Measurements from ENCODE around the gene LTB4R. TPM values are rescaled to one million over a fixed set of nuclear protein-coding genes. Genes with fewer than 3 reads are reported as not detected.

LTB4R gene
- total and polyA plus RNA-seq, 9 of the 15 experiments (the other 6 are each of a cell fraction or from before 2014, with no cell fraction given) = 0.38 to 10.5 (median 2.8) TPM

DNA sequence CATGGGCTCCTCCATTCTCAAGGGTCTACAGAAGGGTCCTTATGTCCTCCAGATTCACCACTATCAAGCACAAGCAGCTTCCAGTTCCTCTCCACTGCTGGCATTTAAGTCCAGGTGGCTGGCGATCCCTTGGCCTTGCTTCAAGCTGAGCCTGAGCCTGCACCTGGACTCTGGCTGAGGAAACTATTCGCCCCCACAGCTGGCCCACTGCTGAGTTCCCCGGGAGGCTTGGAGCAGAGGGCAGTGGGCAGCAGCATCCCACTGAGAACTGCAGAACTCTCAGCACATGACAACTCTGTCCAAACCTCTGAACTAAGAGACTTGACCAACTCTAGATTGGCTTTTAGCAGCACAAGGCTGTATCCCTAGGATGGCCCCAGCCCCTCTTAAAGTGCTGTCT, 28.6 kb upstream of the LTB4R start:
- POLR2A ChIA-PET = interaction anchor here (1.7 kb wide), 1 partner anchor 10 kb away, joined by 5 read pairs; no protein-coding TSS in a partner anchor
- WGBS (ENCODE audit: insufficient coverage, low coverage, missing lambda C conversion rate) = 31% methylated on average over 2 of the region's 3 CpGs

More for the DNA sequence above, 28.6 kb upstream of the LTB4R start:
- H3K27ac ChIP-seq (ENCODE audit: extremely low read depth, low read depth, low read length) = no peak overlapping the region
- CTCF ChIA-PET (ENCODE audit: low intra/inter-chr PET ratio) = no interaction called here
- H3K79me2 ChIP-seq (ENCODE audit: control insufficient read depth, insufficient read depth, low read length) = no peaks in the 10 kb centered on the region
- H3K36me3 ChIP-seq (ENCODE audit: control insufficient read depth, insufficient read depth, low read length) = no peaks in the 10 kb centered on the region
- no peaks in the 10 kb centered on the region for H4K20me1 ChIP-seq (replicated peaks; ENCODE audit: control insufficient read depth, insufficient read depth, low read length)
- H3K9me1 ChIP-seq (ENCODE audit: control insufficient read depth, insufficient read depth, low read length) = no peaks in the 10 kb centered on the region
- intact Hi-C loops (cut with micrococcal nuclease) = no loop called here
- ATAC-seq (no peak), DNase-seq (ENCODE audit: extremely low read depth in 1 of 4, low spot score in 3 of 4) (no peak), FAIRE-seq (no peak)
- H3K4me2 ChIP-seq (ENCODE audit: insufficient read depth, low read length) = no peak overlapping the region
- H3K4me1 ChIP-seq (replicated peaks in 1 of 2; ENCODE audit: control insufficient read depth in 2 of 2, insufficient read depth in 2 of 2, low read length in 2 of 2) = peaks cover 0 to 3% of the 10 kb centered on the region in 2 experiments; a peak in 2 of 5 replicates
- H3K9ac ChIP-seq (ENCODE audit: insufficient read depth in 1 of 2, low read depth in 2 of 2, low read length in 2 of 2) = no peak overlapping the region
- no peaks in the 10 kb centered on the region for H3K9me3 ChIP-seq (replicated peaks; ENCODE audit: control insufficient read depth, insufficient read depth, low read depth, low read length)
- TF ChIP-seq YY1 (IDR thresholded peaks at IDR 0.05; ENCODE audit: borderline replicate concordance in 1 of 3, control insufficient read depth in 1 of 3, extremely low read depth in 1 of 3, insufficient read depth in 3 of 3, insufficient read length in 1 of 3, insufficient replicate concordance in 2 of 3, low read depth in 1 of 3, low read length in 2 of 3) (no peak), SREBF1 (IDR thresholded peaks at IDR 0.05; ENCODE audit: borderline replicate concordance, low read depth, low read length) (no peak), NCOA6 (IDR thresholded peaks at IDR 0.05) (no peak), YBX1 (IDR thresholded peaks at IDR 0.05) (no peak), ATF7 (IDR thresholded peaks at IDR 0.05) (no peak), TSC22D4 (tag; IDR thresholded peaks at IDR 0.05) (no peak), NFIC (IDR thresholded peaks at IDR 0.05) (no peak), ZNF311 (CRISPR knock-in tag; IDR thresholded peaks at IDR 0.05) (no peak), RCOR1 (IDR thresholded peaks at IDR 0.05; ENCODE audit: borderline replicate concordance in 1 of 2, low read depth in 2 of 2, low read length in 2 of 2) (no peak), ZNF143 (CRISPR knock-in tag; IDR thresholded peaks at IDR 0.05) (no peak), ZNF239 (CRISPR knock-in tag; IDR thresholded peaks at IDR 0.05) (no peak), TEAD1 (CRISPR knock-in tag; IDR thresholded peaks at IDR 0.05) (no peak), JUN (IDR thresholded peaks at IDR 0.05; ENCODE audit: borderline replicate concordance, low read depth, low read length) (no peak), JUN (CRISPR knock-in tag; IDR thresholded peaks at IDR 0.05; ENCODE audit: borderline replicate concordance) (no peak), CHD4 (IDR thresholded peaks at IDR 0.05; ENCODE audit: insufficient read depth, insufficient replicate concordance, low read depth, low read length, poor library complexity, severe bottlenecking) (no peak), RBM22 (IDR thresholded peaks at IDR 0.05; ENCODE audit: low read depth, low read length, poor library complexity, severe bottlenecking) (no peak), SMAD3 (CRISPR knock-in tag; conservative IDR thresholded peaks at IDR 0.05) (no peak), ZNF75A (CRISPR knock-in tag; IDR thresholded peaks at IDR 0.05) (no peak)
- TF ChIP-seq, protein P1, sequence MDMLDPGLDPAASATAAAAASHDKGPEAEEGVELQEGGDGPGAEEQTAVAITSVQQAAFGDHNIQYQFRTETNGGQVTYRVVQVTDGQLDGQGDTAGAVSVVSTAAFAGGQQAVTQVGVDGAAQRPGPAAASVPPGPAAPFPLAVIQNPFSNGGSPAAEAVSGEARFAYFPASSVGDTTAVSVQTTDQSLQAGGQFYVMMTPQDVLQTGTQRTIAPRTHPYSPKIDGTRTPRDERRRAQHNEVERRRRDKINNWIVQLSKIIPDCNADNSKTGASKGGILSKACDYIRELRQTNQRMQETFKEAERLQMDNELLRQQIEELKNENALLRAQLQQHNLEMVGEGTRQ (CRISPR knock-in tag; IDR thresholded peaks at IDR 0.05) = no peak
- TF ChIP-seq, protein P2, sequence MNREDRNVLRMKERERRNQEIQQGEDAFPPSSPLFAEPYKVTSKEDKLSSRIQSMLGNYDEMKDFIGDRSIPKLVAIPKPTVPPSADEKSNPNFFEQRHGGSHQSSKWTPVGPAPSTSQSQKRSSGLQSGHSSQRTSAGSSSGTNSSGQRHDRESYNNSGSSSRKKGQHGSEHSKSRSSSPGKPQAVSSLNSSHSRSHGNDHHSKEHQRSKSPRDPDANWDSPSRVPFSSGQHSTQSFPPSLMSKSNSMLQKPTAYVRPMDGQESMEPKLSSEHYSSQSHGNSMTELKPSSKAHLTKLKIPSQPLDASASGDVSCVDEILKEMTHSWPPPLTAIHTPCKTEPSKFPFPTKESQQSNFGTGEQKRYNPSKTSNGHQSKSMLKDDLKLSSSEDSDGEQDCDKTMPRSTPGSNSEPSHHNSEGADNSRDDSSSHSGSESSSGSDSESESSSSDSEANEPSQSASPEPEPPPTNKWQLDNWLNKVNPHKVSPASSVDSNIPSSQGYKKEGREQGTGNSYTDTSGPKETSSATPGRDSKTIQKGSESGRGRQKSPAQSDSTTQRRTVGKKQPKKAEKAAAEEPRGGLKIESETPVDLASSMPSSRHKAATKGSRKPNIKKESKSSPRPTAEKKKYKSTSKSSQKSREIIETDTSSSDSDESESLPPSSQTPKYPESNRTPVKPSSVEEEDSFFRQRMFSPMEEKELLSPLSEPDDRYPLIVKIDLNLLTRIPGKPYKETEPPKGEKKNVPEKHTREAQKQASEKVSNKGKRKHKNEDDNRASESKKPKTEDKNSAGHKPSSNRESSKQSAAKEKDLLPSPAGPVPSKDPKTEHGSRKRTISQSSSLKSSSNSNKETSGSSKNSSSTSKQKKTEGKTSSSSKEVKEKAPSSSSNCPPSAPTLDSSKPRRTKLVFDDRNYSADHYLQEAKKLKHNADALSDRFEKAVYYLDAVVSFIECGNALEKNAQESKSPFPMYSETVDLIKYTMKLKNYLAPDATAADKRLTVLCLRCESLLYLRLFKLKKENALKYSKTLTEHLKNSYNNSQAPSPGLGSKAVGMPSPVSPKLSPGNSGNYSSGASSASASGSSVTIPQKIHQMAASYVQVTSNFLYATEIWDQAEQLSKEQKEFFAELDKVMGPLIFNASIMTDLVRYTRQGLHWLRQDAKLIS (CRISPR knock-in tag; IDR thresholded peaks at IDR 0.05) = no peak
- H3K27me3 ChIP-seq (ENCODE audit: control insufficient read depth in 2 of 2, insufficient read depth in 2 of 2, low read length in 2 of 2) = no peaks in the 10 kb centered on the region
- no peak overlapping the region for H3K4me3 ChIP-seq
- BruUV-seq (replicated peaks) = no TSS peak
- in situ Hi-C loops (cut with MboI) = no loop called here
- H2AFZ ChIP-seq (ENCODE audit: low read depth, low read length) = no peak overlapping the region

All from K562 (cell line).